Esophagus squamous epithelium (tissue), 4 donors: ENCODE measurements around the gene AKR1E2.

Source experiments
- POLR2A ChIP-seq, 4 donors: fragments of 450-650 bp; IDR thresholded peaks; one replicate each; pipeline ENCODE4 v1.6.1; 2017; ENCODE audit warnings: antibody characterized with exemption in 4 of 4, mild to moderate bottlenecking in 4 of 4, moderate library complexity in 3 of 4
- TF ChIP-seq, protein P1 (sequence below), 6 experiments: fragments of 450-650 bp in 4 of 6; fragments of 200-600 bp in 2 of 6; sonication (generic) in 2 of 6; IDR thresholded peaks; one replicate each; pipeline ENCODE4 v1.5.1; 2016 to 2019; ENCODE audit warnings: antibody characterized with exemption in 6 of 6, mild to moderate bottlenecking in 4 of 6, moderate library complexity in 4 of 6

DNA sequence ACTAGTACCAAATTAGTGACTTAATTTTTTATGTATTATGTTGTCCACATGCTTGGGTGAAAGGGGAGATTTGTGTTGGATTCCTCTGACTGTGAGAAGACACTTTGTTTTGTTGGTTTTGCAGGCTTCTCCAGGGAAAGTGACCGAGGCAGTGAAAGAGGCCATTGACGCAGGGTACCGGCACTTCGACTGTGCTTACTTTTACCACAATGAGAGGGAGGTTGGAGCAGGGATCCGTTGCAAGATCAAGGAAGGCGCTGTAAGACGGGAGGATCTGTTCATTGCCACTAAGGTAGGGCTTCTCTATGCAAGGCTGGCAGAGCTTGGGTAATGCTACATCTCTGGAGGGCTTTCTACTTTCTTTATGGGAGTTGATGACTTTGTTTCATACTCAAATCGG, 4.5 kb downstream of the AKR1E2 start:
- TF ChIP-seq, protein P1, sequence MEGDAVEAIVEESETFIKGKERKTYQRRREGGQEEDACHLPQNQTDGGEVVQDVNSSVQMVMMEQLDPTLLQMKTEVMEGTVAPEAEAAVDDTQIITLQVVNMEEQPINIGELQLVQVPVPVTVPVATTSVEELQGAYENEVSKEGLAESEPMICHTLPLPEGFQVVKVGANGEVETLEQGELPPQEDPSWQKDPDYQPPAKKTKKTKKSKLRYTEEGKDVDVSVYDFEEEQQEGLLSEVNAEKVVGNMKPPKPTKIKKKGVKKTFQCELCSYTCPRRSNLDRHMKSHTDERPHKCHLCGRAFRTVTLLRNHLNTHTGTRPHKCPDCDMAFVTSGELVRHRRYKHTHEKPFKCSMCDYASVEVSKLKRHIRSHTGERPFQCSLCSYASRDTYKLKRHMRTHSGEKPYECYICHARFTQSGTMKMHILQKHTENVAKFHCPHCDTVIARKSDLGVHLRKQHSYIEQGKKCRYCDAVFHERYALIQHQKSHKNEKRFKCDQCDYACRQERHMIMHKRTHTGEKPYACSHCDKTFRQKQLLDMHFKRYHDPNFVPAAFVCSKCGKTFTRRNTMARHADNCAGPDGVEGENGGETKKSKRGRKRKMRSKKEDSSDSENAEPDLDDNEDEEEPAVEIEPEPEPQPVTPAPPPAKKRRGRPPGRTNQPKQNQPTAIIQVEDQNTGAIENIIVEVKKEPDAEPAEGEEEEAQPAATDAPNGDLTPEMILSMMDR (IDR thresholded peaks at IDR 0.05): no peak
- no peak for TF ChIP-seq POLR2A (IDR thresholded peaks at IDR 0.05)
